ENCODE measurements around the gene SPTBN5.

Gene SPTBN5

DNA sequence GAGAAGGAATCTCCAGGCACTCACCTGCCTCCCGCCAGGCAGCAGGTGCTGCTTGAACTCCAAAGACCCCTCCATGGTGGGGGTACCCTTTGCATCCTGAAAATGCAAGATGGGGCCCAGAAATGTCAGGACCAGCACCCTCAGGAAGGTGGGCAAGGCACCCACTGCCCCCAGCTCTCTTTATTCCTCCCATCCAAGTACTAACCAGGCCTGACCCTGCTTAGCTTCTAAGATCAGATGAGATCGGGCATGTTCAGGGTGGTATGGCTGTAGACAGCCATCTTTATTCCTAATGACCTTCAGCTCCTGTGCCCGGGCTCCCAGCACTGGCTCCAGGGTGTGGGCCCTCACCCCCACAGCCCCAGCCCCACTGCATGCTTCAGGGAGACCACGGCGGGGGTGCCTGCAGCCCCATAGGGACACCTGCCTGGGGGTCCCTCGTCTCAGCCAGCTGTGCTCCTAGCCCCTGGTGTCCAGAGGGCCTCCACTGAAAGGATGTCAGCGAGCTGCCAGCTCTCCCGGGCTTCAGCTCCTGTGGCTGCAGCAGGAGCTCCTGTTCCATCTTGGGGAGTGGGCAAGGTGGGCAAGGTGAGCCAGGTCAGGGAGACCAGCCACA, 42.0 kb downstream of the SPTBN5 start:
- H2AFZ ChIP-seq (ENCODE audit: low read length), result no peak overlapping the region

DNA sequence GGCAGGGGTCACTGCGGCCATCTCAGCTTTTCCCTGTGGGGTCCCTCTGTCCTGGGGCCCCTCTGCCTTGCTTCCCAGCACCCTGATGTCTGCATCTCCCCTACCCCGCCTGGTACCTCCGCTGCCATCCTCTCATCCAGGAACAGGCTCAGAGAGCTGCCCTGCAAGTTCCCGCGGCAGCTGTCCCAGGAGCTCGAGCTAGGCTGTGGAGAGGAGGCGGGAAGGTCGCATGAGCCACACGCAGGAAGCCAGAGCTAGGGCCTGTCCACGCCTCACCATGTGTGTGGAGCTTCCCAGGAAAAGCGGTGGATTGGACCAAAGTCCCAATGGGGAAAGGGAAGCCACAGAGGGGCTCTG, 42.7 kb downstream of the SPTBN5 start:
- Histone ChIP-seq H3K9ac (ENCODE audit: low read length) (no peak overlapping the region), H3K4me3 (ENCODE audit: low read length) (no peak overlapping the region), H4K20me1 (ENCODE audit: insufficient read depth, low read length) (no peaks in the 10 kb centered on the region), H3K27me3 (replicated peaks; ENCODE audit: insufficient read depth, low read length) (no peaks in the 10 kb centered on the region; the same call in 1 of the 2 replicates), H2AFZ (ENCODE audit: low read length) (no peak overlapping the region), H3K79me2 (ENCODE audit: low read length) (no peaks in the 10 kb centered on the region), H3K9me3 (replicated peaks; ENCODE audit: insufficient read depth, low read length) (no peaks in the 10 kb centered on the region), H3K4me1 (ENCODE audit: low read length) (peaks cover 7% of the 10 kb centered on the region; the same call in 1 of the 2 replicates), H3K27ac (ENCODE audit: low read length) (no peak overlapping the region), H3K9me2 (replicated peaks; ENCODE audit: insufficient read depth, low read length) (no peaks in the 10 kb centered on the region), H3K36me3 (replicated peaks; ENCODE audit: insufficient read depth, low read length) (no peaks in the 10 kb centered on the region), H3K4me2 (ENCODE audit: low read depth, low read length) (no peak overlapping the region), H3F3A (ENCODE audit: insufficient read depth, low read length) (no peaks in the 10 kb centered on the region)
- TF ChIP-seq, protein P1, sequence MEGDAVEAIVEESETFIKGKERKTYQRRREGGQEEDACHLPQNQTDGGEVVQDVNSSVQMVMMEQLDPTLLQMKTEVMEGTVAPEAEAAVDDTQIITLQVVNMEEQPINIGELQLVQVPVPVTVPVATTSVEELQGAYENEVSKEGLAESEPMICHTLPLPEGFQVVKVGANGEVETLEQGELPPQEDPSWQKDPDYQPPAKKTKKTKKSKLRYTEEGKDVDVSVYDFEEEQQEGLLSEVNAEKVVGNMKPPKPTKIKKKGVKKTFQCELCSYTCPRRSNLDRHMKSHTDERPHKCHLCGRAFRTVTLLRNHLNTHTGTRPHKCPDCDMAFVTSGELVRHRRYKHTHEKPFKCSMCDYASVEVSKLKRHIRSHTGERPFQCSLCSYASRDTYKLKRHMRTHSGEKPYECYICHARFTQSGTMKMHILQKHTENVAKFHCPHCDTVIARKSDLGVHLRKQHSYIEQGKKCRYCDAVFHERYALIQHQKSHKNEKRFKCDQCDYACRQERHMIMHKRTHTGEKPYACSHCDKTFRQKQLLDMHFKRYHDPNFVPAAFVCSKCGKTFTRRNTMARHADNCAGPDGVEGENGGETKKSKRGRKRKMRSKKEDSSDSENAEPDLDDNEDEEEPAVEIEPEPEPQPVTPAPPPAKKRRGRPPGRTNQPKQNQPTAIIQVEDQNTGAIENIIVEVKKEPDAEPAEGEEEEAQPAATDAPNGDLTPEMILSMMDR (IDR thresholded peaks at IDR 0.05; ENCODE audit: low read length), result no peak
- TF ChIP-seq EZH2phosphoT487 (IDR thresholded peaks at IDR 0.05; ENCODE audit: low read length), result no peak
- no peak for TF ChIP-seq EZH2 (optimal IDR thresholded peaks at IDR 0.05; ENCODE audit: low read depth, low read length)
- DNase-seq, result no peak

More for the DNA sequence above, 42.0 kb downstream of the SPTBN5 start:
- H3K36me3 ChIP-seq (replicated peaks; ENCODE audit: insufficient read depth, low read length), result no peaks in the 10 kb centered on the region
- no peak overlapping the region for H3K4me2 ChIP-seq (ENCODE audit: low read depth, low read length)
- no peak for DNase-seq
- no peak overlapping the region for H3K4me3 ChIP-seq (ENCODE audit: low read length)
- no peaks in the 10 kb centered on the region for H3F3A ChIP-seq (ENCODE audit: insufficient read depth, low read length)
- no peaks in the 10 kb centered on the region for H3K9me3 ChIP-seq (replicated peaks; ENCODE audit: insufficient read depth, low read length)
- H3K9ac ChIP-seq (ENCODE audit: low read length), result no peak overlapping the region
- H4K20me1 ChIP-seq (ENCODE audit: insufficient read depth, low read length), result no peaks in the 10 kb centered on the region
- H3K4me1 ChIP-seq (ENCODE audit: low read length), result peaks cover 7% of the 10 kb centered on the region; the same call in 1 of the 2 replicates
- no peaks in the 10 kb centered on the region; the same call in 1 of the 2 replicates for H3K27me3 ChIP-seq (replicated peaks; ENCODE audit: insufficient read depth, low read length)
- no peak overlapping the region for H3K27ac ChIP-seq (ENCODE audit: low read length)
- no peaks in the 10 kb centered on the region for H3K9me2 ChIP-seq (replicated peaks; ENCODE audit: insufficient read depth, low read length)
- H3K79me2 ChIP-seq (ENCODE audit: low read length), result no peaks in the 10 kb centered on the region
- TF ChIP-seq EZH2phosphoT487 (IDR thresholded peaks at IDR 0.05; ENCODE audit: low read length), result no peak
- TF ChIP-seq EZH2 (optimal IDR thresholded peaks at IDR 0.05; ENCODE audit: low read depth, low read length), result no peak
- TF ChIP-seq, protein P1 (IDR thresholded peaks at IDR 0.05; ENCODE audit: low read length), result no peak

DNA sequence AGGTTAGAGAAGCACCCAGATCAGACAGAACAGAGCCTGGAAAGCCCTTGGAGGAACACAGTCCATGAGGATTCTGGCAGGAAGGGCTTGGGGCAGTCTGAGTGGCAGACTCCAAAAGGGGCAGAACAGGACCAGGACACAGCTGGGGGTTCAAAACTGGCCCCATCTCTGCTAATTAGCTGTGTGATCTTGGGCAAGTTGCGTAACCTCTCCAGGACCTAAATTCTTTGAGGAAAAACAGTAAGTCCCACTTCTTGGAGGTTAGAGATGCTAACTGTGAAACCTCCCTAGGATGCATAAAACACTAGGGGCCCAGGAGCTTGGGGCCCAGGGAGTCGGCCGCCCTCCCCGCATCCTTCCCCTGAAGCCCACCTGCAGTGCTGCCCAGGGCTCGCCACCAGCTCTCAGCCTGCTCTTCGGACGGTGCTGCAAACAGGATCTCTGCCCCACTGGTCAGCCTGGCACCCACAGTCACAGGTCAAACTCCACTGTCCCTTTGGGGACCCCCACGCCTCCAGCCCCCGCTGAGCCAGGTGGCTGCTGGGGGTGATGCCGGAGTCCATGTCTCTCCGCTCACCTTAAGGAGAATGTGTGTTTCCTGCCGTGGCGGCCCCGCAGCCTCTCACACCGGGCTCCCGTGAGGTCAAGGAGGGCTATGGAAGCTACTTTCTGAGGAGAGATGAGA, 43.2 kb downstream of the SPTBN5 start:
- Histone ChIP-seq H3K27ac (ENCODE audit: low read length) (no peak overlapping the region), H3F3A (ENCODE audit: insufficient read depth, low read length) (no peaks in the 10 kb centered on the region), H3K4me1 (ENCODE audit: low read length) (peaks cover 7% of the 10 kb centered on the region; the same call in 1 of the 2 replicates), H3K4me3 (ENCODE audit: low read length) (no peak overlapping the region), H3K4me2 (ENCODE audit: low read depth, low read length) (no peak overlapping the region), H2AFZ (ENCODE audit: low read length) (no peak overlapping the region), H3K79me2 (ENCODE audit: low read length) (no peaks in the 10 kb centered on the region), H3K27me3 (replicated peaks; ENCODE audit: insufficient read depth, low read length) (no peaks in the 10 kb centered on the region; the same call in 1 of the 2 replicates), H3K9ac (ENCODE audit: low read length) (no peak overlapping the region), H3K9me2 (replicated peaks; ENCODE audit: insufficient read depth, low read length) (no peaks in the 10 kb centered on the region), H3K9me3 (replicated peaks; ENCODE audit: insufficient read depth, low read length) (no peaks in the 10 kb centered on the region), H3K36me3 (replicated peaks; ENCODE audit: insufficient read depth, low read length) (no peaks in the 10 kb centered on the region), H4K20me1 (ENCODE audit: insufficient read depth, low read length) (no peaks in the 10 kb centered on the region)
- no peak for DNase-seq
- no peak for TF ChIP-seq EZH2phosphoT487 (IDR thresholded peaks at IDR 0.05; ENCODE audit: low read length)
- TF ChIP-seq, protein P1 (IDR thresholded peaks at IDR 0.05; ENCODE audit: low read length), result no peak
- no peak for TF ChIP-seq EZH2 (optimal IDR thresholded peaks at IDR 0.05; ENCODE audit: low read depth, low read length)

Data from MM.1S (cell line).